ENCODE data around the gene FGFR4.
"Not testable (repeated sequence)": the region's sequence is repeated elsewhere in the genome, so short reads cannot be mapped to it uniquely, and the experiment has no call there.

Gene FGFR4

DNA sequence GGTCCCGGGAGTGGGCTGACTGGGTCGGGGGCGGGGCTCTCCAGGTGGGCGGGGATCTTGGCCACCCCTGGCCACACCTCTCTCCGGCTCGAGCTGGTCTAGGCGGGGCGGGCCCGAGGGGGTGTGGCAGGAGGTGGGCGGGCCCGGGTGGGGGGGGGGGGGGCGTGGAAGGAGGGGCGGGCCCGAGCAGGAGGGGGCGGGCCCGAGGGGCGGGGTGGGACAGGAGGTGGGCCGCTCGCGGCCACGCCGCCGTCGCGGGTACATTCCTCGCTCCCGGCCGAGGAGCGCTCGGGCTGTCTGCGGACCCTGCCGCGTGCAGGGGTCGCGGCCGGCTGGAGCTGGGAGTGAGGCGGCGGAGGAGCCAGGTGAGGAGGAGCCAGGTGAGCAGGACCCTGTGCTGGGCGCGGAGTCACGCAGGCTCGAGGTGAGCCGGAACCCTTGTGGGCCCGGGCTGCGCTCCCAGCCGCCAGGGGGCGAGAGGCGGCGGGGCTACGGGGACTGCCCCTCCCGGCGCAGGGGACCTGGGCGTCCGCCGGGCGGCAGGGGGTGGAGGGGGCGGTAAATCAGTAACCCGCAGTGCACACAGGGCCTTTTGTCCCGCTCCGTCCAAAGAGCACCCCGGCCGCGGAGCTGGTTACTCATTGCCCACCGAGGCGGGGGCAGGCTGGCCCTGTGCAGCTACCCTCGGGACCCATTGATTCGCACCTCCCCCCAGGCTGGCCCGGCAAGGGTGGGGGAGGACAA, at the start of gene FGFR4:
FGFR4 (plus strand) TSS at position 262 of the 744 bp plus-strand sequence. CDS start 2,688 bp downstream, outside the sequence.
- DNase-seq: peak; percentile 42

DNA sequence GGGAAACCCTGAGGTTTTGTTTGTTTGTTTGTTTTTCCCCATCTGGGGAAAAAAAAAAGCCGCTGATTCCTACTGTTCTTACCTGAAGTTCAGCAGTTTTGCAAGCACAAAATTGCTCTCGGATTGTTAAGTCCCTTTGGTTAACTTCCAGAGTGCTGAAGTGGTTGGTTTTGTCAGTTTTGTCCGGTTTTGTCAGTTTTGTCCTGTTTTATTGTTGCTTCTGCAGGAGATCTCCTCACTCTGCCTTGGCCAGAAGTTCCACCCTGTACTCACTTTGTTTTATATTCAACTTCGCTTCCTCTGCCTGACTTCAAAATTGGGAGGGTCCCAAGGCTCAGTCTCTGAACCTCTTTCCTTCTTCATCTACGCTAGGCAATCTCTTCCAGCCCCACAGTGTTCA, 49.8 kb upstream of the FGFR4 start:
- DNase-seq: no peak

DNA sequence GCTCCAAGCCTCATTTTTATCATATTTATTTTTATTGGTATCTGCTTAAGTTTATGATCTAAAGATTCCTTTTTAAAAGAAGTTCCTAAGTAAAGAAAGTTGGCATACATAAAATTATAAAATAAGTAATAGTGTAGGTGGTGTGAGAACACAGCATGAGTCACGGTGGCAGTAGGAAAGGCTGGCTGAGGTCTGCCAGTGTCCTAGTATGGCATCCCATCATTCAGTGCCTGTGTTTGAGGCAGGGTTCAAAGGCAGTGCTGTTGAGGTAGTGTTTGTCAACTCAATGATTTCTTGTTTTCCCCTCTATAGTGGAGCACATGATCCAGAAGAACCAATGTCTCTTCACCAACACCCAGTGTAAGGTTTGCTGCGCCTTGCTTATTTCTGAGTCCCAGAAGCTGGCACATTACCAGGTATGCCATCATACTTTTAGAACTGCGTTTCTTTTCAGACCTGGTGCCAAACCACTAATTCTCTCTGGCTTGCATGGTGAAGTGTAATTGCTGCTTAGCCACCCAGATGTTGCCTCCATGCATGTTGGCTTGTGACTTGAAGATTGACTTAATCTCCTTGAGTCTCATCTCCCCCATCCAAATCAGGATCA, 45.8 kb upstream of the FGFR4 start:
- DNase-seq: no peak

DNA sequence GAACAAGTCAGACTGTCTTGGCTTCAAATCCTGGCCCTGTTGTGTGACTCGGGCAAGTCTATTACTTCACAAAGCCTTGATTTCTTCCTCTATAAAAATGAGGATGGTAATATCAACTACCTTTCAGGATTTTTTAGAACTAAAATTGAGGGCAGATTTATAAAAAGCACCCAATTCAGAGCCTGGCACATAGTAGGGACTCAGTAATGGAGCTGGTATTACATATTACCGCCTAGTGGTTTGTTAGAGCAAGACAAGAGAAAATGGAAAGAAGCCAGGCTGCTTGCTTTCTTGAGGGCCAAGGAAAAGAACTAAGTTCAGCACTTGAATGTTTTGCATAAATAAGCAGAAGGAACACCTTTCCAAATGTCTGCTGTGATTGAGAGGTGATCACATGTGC, 44.8 kb upstream of the FGFR4 start:
- no peak for DNase-seq

DNA sequence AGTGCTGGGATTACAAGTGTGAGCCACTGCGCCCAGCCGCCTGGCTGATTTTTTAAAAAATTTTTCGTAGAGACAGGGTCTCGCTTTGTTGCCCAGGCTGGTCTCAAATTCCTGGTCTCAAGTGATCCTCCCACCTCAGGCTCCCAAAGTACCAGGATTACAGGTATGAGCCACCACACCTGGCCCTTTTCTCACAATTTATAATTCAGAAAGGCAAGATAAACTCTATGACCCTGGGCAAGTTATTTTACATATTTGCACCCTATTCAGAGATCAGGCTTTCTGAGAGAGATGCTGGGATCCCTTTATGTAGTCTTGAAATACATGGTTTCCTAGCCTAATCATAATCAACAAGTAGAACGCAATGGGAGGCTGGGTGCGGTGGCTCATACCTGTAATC, 43.6 kb upstream of the FGFR4 start:
- DNase-seq: no peak

DNA sequence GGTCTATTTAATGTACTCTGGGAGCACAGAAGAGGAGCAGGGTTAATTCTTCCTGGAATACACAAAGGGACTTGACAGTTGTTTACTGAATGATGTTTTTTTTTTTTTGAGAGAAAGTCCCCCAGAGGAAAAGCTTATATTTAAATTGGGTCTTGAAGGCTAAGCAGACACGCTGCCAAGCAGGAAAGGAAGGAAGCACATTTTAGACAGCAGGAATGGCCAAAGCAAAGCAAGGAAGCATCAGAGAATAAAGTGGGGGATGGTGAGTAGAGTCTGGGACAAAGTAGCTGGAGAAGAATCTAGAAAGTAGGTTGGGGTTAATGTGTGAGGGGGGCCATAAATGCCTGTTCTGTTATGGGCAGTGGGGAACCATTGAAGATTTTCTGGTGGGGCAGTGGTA, 42.8 kb upstream of the FGFR4 start:
- DNase-seq: no peak

DNA sequence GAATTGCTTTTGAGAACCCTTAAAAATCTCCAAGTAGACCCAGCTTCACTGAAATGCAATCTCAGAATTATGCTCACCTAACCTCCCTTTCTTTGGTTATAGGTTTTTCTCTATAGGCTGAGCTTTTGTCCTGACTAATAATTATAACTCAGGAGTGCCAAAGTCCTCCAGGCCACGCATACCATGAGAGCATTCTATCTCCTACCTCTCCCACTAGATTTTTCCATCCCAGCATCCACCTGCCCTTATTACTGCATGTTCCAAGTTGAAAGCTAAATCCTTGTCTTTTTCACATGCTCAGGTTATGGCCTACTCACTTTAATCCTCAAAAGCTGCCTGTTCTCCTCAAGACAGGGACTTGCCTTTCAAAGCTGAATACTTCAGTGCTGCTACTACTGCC, 42.1 kb upstream of the FGFR4 start:
- DNase-seq: no peak

DNA sequence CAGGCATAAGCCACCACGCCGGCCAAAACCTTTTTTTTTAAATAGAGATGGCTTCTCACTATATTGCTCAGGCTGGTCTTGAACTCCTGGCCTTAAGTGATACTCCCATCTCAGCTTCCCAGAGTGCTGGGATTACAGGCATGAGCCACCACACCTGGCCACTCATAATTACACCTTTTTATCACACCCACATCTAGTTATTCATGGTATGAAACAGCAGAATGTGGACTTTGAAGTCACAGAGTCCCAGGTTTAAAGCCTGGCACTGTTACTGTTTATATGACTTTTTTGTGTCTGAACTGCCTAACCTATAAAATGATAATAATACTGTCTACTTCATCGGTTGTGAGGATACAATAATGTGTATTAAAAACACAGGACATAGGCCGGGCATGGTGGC, 41.1 kb upstream of the FGFR4 start:
- DNase-seq: no peak

DNA sequence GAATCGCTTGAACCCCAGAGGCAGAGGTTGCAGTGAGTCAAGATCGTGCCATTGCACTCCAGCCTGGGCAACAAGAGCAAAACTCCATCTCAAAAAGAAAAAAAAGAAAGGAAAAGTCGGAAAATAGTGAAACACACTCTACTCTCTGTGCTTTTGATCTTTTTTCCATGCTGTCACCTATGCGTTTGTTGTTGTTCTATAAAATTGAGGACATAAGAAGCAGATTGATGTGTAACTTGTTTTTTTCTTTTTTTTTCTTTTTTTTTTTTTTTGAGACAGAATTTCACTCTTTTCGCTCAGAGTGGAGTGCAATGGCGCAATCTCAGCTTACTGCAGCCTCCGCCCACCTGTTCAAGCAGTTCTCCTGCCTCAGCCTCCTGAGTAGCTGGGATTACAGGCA, 38.2 kb upstream of the FGFR4 start:
- not testable (repeated sequence) for DNase-seq

DNA sequence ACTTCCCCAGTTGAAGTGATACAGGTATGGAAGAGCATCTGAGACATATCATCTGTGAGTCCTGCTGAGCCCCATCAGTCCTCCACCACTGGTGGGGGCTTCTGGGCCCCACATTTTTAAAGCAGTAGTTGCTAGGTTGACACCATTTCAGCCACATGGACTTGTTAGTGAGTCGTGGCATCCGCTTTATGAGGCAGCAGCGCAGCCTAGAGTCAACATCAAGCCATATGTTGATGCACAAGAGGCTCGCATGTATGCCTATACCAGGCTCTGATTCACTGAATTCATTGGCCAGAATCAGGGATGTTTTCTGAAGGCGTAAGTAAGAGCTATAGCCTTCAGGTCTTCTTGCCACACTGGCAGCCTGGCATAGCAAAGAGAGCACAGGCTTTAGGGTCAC, 37.4 kb upstream of the FGFR4 start:
- no peak for DNase-seq

DNA sequence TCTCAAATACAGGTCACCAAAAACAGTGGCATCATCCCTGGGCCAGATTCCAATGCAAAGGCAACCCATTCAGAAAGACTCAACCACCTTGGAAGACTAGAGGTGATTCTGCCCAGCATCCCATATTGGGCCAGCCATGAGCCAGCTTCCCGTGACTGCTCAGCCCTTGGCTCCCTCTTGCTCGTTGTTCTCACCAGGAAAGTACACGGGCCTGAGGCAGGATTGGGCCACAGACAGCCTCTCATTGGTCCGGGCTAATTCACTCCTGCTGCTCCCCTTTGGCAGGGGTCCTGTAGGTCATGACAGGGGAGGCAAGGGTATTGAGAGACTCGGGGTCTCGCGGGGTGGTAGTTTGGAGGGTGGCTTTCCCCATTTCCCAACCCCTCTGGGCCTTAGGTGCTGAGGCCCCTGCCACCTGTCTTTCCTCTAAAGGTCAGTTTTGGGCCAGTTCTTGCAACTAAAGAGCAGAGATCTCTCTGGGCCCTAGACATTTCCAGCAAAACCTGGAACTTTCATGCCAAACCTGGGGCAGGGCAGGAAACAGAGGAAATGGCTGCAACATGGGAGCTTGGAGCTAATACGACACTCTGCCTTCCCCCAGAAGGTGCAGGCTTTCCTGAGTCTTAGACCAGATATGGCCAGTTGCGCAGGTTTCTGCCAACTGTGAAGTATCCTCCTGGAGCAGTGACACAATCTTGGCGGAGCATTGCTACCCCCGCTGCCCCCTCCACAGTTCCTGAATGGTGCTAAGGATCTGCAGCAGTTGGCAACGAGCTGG, 22.0 kb upstream of the FGFR4 start:
- DNase-seq: no peak

DNA sequence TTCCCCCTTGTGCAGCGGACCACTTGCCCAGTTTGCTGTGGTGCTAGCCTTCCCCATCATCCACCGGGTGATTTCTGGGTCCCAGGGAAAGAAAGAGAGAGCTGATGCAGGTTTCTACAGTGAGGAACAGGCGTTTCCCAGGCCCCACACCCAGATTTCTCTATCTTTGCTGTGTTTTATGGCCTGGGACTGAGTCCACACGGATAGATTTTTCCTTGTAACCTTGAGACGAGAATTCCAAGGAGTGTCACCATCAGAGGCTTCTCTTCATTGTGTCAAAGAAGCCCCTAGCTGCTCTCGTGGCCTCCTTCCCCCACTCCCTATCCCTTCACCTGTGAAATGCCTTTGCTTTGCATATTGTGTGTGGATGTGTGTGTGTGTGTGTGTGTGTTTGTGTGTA, 21.2 kb upstream of the FGFR4 start:
- DNase-seq: no peak

DNA sequence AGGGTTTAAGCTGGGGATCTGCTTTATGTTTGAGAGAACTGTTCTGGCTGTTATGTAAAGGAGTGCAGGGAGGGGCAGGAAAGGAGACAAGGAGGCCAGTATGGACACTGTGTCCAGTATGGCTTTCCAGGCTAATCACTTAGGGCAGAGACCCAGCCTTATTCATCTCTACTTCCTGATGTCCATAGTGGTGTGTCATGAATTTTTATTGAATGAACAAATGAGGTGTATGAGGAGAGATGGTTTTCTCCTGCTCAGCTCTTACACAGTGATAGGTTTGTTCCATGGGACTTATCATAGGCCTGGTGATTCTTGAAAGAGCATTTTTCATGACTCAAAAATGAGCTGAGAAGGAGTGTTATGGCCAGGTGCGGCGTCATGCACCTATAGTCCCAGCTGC, 20.5 kb upstream of the FGFR4 start:
- DNase-seq: no peak

DNA sequence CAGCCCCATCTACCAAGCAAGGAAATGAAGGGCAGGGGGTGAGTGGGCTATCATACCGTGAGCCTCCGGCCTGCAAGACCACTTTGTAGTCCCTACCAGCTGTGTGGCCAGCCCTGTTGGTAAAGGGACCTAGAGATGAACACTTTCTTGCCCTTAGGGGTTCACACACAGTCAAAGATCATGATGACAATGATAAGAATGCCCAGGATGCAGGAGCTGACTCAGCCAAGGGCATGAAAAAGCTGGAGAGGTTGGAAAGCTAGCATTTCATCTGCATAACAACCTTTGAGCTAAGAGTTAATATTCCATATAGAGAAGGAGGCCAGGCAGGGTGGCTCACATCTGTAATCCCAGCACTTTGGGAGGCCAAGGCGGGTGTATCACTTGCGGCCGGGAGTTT, 19.2 kb upstream of the FGFR4 start:
- DNase-seq: no peak

DNA sequence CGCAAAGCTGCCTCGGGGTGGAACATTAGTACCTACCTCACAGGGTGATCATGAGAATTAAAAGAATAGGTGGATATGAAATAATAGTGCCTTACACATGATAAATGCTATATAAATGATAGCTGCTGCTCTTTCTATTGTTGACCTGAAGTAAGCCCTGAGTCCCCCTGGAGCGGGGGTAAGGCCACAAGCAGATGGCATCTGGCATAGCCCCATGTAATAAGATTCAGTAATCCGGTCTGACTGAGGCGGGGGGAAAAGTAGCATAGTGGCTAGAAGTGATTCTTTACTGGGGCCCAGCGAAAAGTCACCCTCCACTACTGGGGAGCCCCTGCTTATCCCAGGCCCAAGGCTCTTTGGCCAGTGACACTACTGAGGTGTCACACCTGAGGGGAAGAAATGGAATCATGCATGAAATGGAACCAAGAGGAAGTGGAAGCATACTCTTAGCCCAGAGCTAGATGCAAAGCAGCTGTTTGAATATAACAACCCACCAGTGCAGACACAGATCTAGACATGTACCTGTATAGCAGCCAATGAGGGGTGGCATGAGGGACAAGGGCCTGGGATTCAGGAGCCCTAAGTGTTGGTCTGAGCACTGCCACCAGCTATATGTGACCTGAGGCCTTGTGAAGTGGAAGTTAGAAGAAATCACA, 16.1 kb upstream of the FGFR4 start:
- no peak for DNase-seq

DNA sequence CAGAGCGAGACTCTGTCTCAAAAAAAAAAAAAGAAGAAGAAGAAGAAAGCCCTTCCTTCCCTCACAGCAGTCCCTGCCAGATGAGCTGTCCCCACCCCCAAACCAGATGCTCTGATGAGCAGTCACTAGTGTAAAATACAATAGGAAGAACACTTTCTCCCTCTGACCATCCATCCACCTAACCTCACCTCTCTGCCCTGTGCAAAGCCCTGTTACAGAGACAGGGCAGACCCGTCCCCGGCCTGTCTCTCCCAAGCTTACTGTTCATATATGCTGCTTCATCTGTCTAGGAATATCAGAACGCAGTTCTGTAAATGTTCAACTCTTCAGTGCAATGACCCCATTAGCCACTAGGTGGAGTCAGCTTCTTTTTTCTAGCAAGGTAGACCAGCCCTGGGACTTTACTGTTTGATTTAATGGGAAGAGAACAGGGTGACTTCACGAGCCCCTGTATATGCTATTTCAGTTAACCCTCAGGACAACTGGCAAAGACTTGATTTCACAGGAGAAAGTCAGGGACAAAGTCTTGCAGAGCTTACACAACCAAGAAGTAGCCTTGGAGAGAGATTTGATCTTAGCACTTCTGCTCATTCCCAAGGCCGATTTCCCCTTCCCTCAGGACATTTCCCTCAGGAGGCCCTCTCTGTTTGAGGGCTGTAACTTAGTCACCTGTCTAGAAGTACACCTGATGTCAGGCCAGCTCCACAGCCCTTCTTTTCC, 14.9 kb upstream of the FGFR4 start:
- DNase-seq: peak; percentile 13

DNA sequence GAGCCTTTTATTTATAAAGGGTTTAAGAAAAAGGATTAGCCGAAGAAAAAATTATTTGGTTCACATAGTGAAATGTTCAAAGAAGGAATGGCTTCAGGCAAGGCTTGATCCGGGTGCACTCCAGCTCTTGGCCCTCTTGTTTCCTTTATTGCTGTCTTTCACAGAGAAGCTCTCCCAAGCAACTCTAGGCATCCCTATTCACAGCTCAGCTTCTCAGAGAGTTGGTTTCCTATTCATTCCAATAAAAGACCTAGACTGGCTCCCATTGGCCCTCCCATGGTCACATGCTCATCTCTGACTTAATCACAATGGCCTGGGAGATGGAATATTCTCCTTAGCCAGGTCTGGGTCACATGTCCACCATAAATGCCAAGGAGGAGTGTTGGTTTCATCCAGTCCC, 9.4 kb upstream of the FGFR4 start:
- DNase-seq: no peak

DNA sequence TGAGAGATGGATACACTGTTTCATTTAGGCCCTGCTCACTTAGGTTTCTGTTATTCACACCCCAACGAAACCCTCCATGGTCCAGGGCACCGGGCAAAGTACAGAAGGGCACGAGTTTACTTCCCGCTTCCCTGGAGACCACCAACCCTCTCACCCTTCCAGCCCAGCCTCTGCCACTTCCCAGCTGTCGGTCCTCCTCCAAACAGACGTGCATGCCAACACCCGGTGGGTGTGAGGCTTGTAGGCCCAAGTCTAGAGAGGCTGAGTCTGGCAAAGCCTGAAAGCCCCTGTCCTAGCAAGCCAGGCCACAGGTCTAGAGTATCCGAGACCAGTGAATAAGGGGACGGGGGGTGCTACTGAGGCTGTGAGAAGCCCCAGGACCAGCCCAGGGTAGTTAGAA, 7.1 kb upstream of the FGFR4 start:
- DNase-seq: no peak

DNA sequence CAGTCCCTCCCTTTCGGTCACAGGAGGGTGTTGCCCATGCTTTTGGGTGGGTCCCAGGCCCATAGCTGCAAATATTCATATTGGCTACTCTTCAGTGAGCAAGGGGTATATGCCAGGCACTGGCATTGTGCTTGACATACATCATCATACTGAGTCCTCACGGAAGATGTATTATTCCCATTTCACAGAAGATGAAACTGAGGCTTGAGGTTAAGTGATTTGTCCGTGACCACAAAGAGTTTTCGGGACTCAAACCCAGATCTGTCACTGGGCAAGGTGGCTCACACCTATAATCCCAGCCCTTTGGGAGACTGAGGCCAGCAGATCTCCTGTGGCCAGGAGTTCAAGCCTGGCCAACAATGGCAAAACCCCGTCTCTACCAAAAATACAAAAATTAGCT, 6.5 kb upstream of the FGFR4 start:
- DNase-seq: no peak

DNA sequence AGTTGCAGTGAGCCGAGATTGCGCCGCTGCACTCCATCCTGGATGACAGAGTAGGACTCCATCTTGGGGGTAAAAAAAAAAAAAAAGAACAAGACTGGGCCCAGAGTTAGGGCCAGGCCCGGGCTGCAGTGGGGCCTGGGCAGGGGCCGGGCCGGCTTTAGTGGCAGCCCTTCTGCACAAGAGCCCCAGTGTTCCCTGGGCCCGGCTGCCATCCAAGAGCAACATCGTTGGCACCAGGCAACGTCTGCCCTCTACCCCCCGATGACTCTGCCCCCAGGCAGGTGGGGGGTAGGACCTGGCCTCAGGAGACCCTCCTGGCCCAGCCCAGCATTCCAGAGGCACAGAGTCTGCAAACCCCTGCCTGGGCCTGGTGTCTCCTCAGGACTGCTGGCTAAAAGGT, 4.9 kb upstream of the FGFR4 start:
- DNase-seq: no peak

DNA sequence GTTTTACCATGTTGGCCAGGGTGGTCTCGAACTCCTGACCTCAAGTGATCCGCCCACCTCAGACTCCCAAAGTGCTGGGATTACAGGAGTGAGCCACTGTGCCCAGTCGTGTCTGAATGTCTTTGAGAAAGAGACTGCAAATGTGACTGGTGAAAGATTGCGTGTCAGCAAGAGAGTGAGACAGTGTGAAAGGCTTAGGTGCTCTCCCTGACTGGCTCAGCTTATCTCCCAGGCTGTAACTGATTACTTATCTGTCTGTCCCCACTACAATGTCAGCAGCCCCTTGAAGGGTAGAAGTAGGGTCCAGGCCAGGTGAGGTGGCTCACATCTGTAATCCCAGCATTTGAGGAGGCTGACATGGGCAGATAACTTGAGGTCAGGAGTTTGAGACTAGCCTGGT, 3.4 kb upstream of the FGFR4 start:
- no peak for DNase-seq

DNA sequence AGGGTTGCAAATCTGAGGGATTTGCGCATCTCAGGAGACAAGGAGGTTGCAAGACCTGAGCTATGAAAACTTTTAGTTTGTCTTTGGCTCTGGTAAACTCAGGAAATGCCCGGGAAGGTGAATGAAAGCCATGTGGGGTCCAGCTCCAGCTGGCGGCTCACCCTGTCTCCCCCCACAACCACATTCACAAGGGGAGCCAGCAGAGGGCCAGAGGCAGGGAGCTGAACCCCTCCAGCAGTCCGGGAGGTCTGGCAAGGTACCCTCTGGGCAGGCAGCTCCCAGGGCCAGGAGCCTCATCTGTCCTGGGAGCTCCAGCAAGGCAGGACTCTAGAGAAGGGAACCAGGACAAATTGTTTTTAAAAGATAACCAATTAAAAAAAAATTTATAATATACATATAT, 2.5 kb upstream of the FGFR4 start:
- no peak for DNase-seq
